Endothelial cell of umbilical vein (primary cell): Measurements from ENCODE around the gene LCT. TPM values are rescaled to one million over a fixed set of nuclear protein-coding genes. Genes with fewer than 3 reads are reported as not detected.

ENCODE experiments used
- Bru-seq: library from RNA; stranded (reverse); fragments of 400-500 nt; gene quantifications from one replicate; lab custom pipeline; 2021; lab: Mats Ljungman, UMichigan
- BruChase-seq, 2 experiments: library from RNA; stranded (reverse); fragments of 400-500 nt; gene quantifications; one replicate each; lab custom pipeline; 2021; lab: Mats Ljungman, UMichigan
- BruUV-seq: library from RNA; stranded (reverse); fragments of 400-500 nt; replicated peaks from 2 replicates; lab custom pipeline; 2021; lab: Mats Ljungman, UMichigan
- CTCF ChIA-PET: fragments of 300-600, 350-600 bp; sonication (Branson Sonifier 250); formaldehyde crosslinking; loops from one replicate; lab custom pipeline; 2021; ENCODE audit warnings: antibody characterized with exemption, inconsistent platforms; lab: Charles Lee
- POLR2A ChIA-PET: fragments of 300-600, 350-600 bp; sonication (Branson Sonifier 250); formaldehyde crosslinking; loops from one replicate; lab custom pipeline; 2021; ENCODE audit warnings: antibody characterized with exemption, inconsistent platforms; lab: Charles Lee
- DNase-seq: peaks from one replicate; pipeline ENCODE4 v3.0.0-alpha.2; 2011; ENCODE audit warnings: low read depth, low spot score
- FAIRE-seq: peaks from 2 replicates; lab custom pipeline; 2011; peaks lifted over from hg19 to GRCh38; lab: Jason Lieb, UNC
- H2AFZ ChIP-seq: 2 replicates; pipeline ENCODE4 v1.6.0; 2012; ENCODE audit warnings: low read depth, low read length, control low read depth, inconsistent platforms
- H3K27ac ChIP-seq: 2 replicates; pipeline ENCODE4 v1.5.1; 2011; ENCODE audit warnings: low read depth, mild to moderate bottlenecking, control low read depth, low read length, moderate library complexity; ENCODE audit not compliant: insufficient read depth
- H3K27me3 ChIP-seq, 2 experiments: 2 replicates each; pipeline versions ENCODE4 v1.6.0 to v1.6.1; 2011; ENCODE audit warnings: low read length in 2 of 2, mixed read lengths in 1 of 2; ENCODE audit not compliant: control insufficient read depth in 2 of 2, insufficient read depth in 2 of 2
- H3K36me3 ChIP-seq, 2 experiments: 2 replicates in 1 of 2; 3 replicates in 1 of 2; pipeline ENCODE4 v1.5.1; 2011; ENCODE audit warnings: low read length in 2 of 2, mild to moderate bottlenecking in 1 of 2, moderate library complexity in 1 of 2; ENCODE audit not compliant: control insufficient read depth in 2 of 2, insufficient read depth in 2 of 2; ENCODE audit errors: extremely low read depth in 1 of 2
- H3K4me1 ChIP-seq: 3 replicates; pipeline ENCODE4 v1.5.1; 2011; ENCODE audit warnings: mild to moderate bottlenecking, low read length; ENCODE audit not compliant: control insufficient read depth, insufficient read depth; ENCODE audit errors: extremely low read depth
- H3K4me2 ChIP-seq: 2 replicates; pipeline ENCODE4 v1.6.1; 2011; ENCODE audit warnings: low read length, control low read depth, mixed read lengths; ENCODE audit not compliant: insufficient read depth
- H3K4me3 ChIP-seq, 3 experiments: fragments of 200-600 bp in 1 of 3; sonication (generic), shearing (Covaris generic) in 1 of 3; replicated peaks in 1 of 3; 2 replicates each; pipeline ENCODE4 v1.5.1; 2011 to 2016; ENCODE audit warnings: control low read depth in 3 of 3, low read length in 3 of 3, mild to moderate bottlenecking in 2 of 3, inconsistent platforms in 1 of 3, low read depth in 1 of 3, moderate library complexity in 1 of 3; ENCODE audit not compliant: insufficient read depth in 1 of 3
- H3K79me2 ChIP-seq: 2 replicates; pipeline ENCODE4 v1.6.0; 2012; ENCODE audit warnings: low read length, inconsistent platforms; ENCODE audit not compliant: control insufficient read depth, insufficient read depth
- H3K9ac ChIP-seq: replicated peaks from 2 replicates; pipeline ENCODE3; 2011; ENCODE audit warnings: low read length, control low read depth; ENCODE audit not compliant: insufficient read depth; ENCODE audit errors: extremely low read depth
- H3K9me1 ChIP-seq: replicated peaks from 3 replicates; pipeline ENCODE4 v1.6.0; 2011; ENCODE audit warnings: mild to moderate bottlenecking, low read length; ENCODE audit not compliant: control insufficient read depth, insufficient read depth; ENCODE audit errors: extremely low read depth
- H3K9me3 ChIP-seq: replicated peaks from 2 replicates; pipeline ENCODE4 v1.5.1; 2012; ENCODE audit warnings: low read length, inconsistent platforms; ENCODE audit not compliant: control insufficient read depth, insufficient read depth
- H4K20me1 ChIP-seq: replicated peaks from 2 replicates; pipeline ENCODE3; 2011; ENCODE audit warnings: mild to moderate bottlenecking, low read length; ENCODE audit not compliant: control insufficient read depth, insufficient read depth; ENCODE audit errors: extremely low read depth
- CTCF ChIP-seq, 2 donors: IDR thresholded peaks; 1 replicate in 1 of 2; 2 replicates in 1 of 2; pipeline ENCODE4 v1.5.1; 2011; ENCODE audit warnings: low read length in 2 of 2, mild to moderate bottlenecking in 2 of 2, moderate library complexity in 2 of 2, control low read depth in 1 of 2, inconsistent platforms in 1 of 2, low read depth in 1 of 2; ENCODE audit not compliant: insufficient read depth in 1 of 2; ENCODE audit errors: extremely low read depth in 1 of 2
- EZH2 ChIP-seq: IDR thresholded peaks from 2 replicates; pipeline ENCODE4 v1.6.1; 2012; ENCODE audit warnings: borderline replicate concordance, low read depth, mild to moderate bottlenecking, moderate library complexity, low read length, inconsistent platforms; ENCODE audit not compliant: severe bottlenecking
- FOS ChIP-seq: IDR thresholded peaks from 2 replicates; pipeline ENCODE4 v1.6.1; 2011; ENCODE audit warnings: mild to moderate bottlenecking, low read length, moderate library complexity, borderline replicate concordance; ENCODE audit not compliant: insufficient read depth
- GATA2 ChIP-seq: IDR thresholded peaks from 2 replicates; pipeline ENCODE4 v1.7.0; 2011; ENCODE audit warnings: low read depth, mild to moderate bottlenecking, moderate library complexity, mixed read lengths, low read length; ENCODE audit not compliant: insufficient read length, insufficient read depth
- JUN ChIP-seq: IDR thresholded peaks from 2 replicates; pipeline ENCODE4 v1.6.1; 2011; ENCODE audit warnings: borderline replicate concordance, low read depth; ENCODE audit not compliant: insufficient read length, insufficient read depth
- MAX ChIP-seq: IDR thresholded peaks from 2 replicates; pipeline ENCODE4 v1.6.1; 2011; ENCODE audit not compliant: insufficient read depth, insufficient read length
- MYC ChIP-seq: IDR thresholded peaks from one replicate; pipeline ENCODE4 v1.6.1; 2011; ENCODE audit warnings: mild to moderate bottlenecking, low read depth, low read length
- dilution Hi-C: fragments of 300-500 bp; cut with MboI; formaldehyde crosslinking; loops from one replicate; pipeline ENCODE4 v1.15.0; 2019; ENCODE audit warnings: low sequenced_read_pairs; ENCODE audit not compliant: extremely low pct_ligation_motif_present
- intact Hi-C: fragments of 100-400 bp; cut with micrococcal nuclease; formaldehyde crosslinking; loops from one replicate; pipeline ENCODE4 v1.10.0; 2022
- long read RNA-seq: library from polyadenylated mRNA; stranded (forward); transcript quantifications from one replicate; pipeline ENCODE4 v2.0.0, GENCODE V29; 2021
- polyA minus RNA-seq, 3 experiments: library from RNA; depleted of rRNA, polyadenylated mRNA; stranded (reverse); fragments of >200 nt; gene quantifications; 1 replicate in 1 of 3; 2 replicates in 2 of 3; pipeline ENCODE4 v1.2.3, GENCODE V29; 2011
- polyA plus RNA-seq, 4 experiments: library from polyadenylated mRNA; depleted of rRNA in 3 of 4; stranded (reverse) in 3 of 4; unstranded in 1 of 4; fragments of >200 nt; gene quantifications; 2 replicates each; pipeline versions ENCODE4 v1.2.1 to v1.2.3, GENCODE V29; 2011 to 2012; ENCODE audit warnings: missing spikeins in 1 of 4
- total RNA-seq: library from RNA; stranded (reverse); gene quantifications from 2 replicates; pipeline ENCODE4 v1.2.3, GENCODE V29; 2021

The LCT gene
- total RNA-seq (0.07 TPM in 1 of 2 replicates, not detected in the other), polyA plus RNA-seq (0.03 TPM in 1 of 2 replicates, not detected in the other), polyA minus RNA-seq (0.05 TPM in 1 of 2 replicates, not detected in the other), Bru-seq, nascent RNA (percentile 13 among the genes with signal in this experiment), BruChase-seq, experiment 1, labeled RNA remaining after a 6-hour chase (percentile 4 among the genes with signal in this experiment), BruChase-seq, experiment 2, labeled RNA remaining after a 2-hour chase (percentile 2 among the genes with signal in this experiment)
- polyA plus RNA-seq (2011; cell fraction: cytosol; rRNA removed), result not detected in 2 replicates
- not detected in 2 replicates for polyA plus RNA-seq (2011; cell fraction: nucleus; rRNA removed)
- polyA plus RNA-seq (2012), result not detected in 2 replicates
- not detected for polyA minus RNA-seq (2011; cell fraction: cytosol; rRNA and poly(A)+ RNA removed)
- polyA minus RNA-seq (2011; cell fraction: nucleus; rRNA and poly(A)+ RNA removed), result 0.14 TPM in 2 replicates
- long read RNA-seq, result 0 reads

- Histone ChIP-seq H3K4me2 (no peak within 1 kb of the TSS), H3K27ac (no peak within 1 kb of the TSS), H3K9me3 (no peaks in the 10 kb centered on the region), H2AFZ (no peak within 1 kb of the TSS), H3K9me1 (no peaks in the 10 kb centered on the region), H3K79me2 (no peaks in the 10 kb centered on the region), H3K27me3 (no peaks in the 10 kb centered on the region), H4K20me1 (no peaks in the 10 kb centered on the region), H3K9ac (no peak within 1 kb of the TSS), H3K4me3 (no peak within 1 kb of the TSS), H3K4me1 (peaks cover 8% of the 10 kb centered on the region), H3K36me3 (no peaks in the 10 kb centered on the region)
- dilution Hi-C loops, result no loop called here
- POLR2A ChIA-PET, result no interaction called here
- CTCF ChIA-PET, result no interaction called here
- BruUV-seq, result no TSS peak
- no peak for FAIRE-seq
- intact Hi-C loops, result no loop called here
- no peak for DNase-seq
- TF ChIP-seq MYC (no peak), CTCF (IDR thresholded peaks at IDR 0.05; ENCODE audit: extremely low read depth in 1 of 2, insufficient read depth in 1 of 2, low read depth in 1 of 2, low read length in 2 of 2) (no peak), MAX (no peak), FOS (no peak), JUN (no peak), EZH2 (no peak), GATA2 (no peak)
These were observed at the start of gene LCT for GRCh38 chr2:135836596-135837270. Gene LCT (minus strand): TSS chr2:135837184. CDS start chr2:135837169, 15 bp downstream.
